Lower leg skin (tissue), 4 donors: ENCODE measurements around the gene ABCA7. TPM values are rescaled to one million over a fixed set of nuclear protein-coding genes. Genes with fewer than 3 reads are reported as not detected.

Experiments
- DNase-seq, 2 donors: peaks; one replicate each; pipeline ENCODE4 v3.0.0-alpha.2; 2019; ENCODE audit warnings: low spot score in 2 of 2
- H3K4me3 ChIP-seq: fragments of 200-600 bp; sonication (generic); 2 replicates; pipeline ENCODE4 v1.5.1; 2017; ENCODE audit warnings: mild to moderate bottlenecking, low read depth; ENCODE audit not compliant: poor library complexity, severe bottlenecking
- CTCF ChIP-seq, 3 donors: fragments of 450-650 bp; IDR thresholded peaks; one replicate each; pipeline ENCODE4 v1.5.1; 2016; ENCODE audit warnings: antibody characterized with exemption in 3 of 3, mild to moderate bottlenecking in 3 of 3, moderate library complexity in 2 of 3
- POLR2A ChIP-seq, 2 donors: fragments of 450-650 bp; IDR thresholded peaks; one replicate each; pipeline ENCODE4 v1.6.1; 2016 to 2017; ENCODE audit warnings: antibody characterized with exemption in 2 of 2, mild to moderate bottlenecking in 1 of 2, moderate library complexity in 1 of 2
- WGBS, 2 donors: methylation state at CpG; one replicate each; pipeline ENCODE4 v1.1.5; 2018; 5-methylcytosine and 5-hydroxymethylcytosine counted together
- intact Hi-C: fragments of 100-400 bp; cut with DNase I; formaldehyde crosslinking; loops from one replicate; pipeline ENCODE4 v1.15.0; 2023; ENCODE audit warnings: low total_unique reads
- total RNA-seq, 4 donors: library from RNA; depleted of rRNA; stranded (reverse); fragments of >200 nt; gene quantifications; one replicate each; pipeline ENCODE4 v1.1.0, GENCODE V29; 2016

ABCA7 gene
- total RNA-seq, 4 donors from 2014 or later: 30.3 to 39.8 (median 33.5) TPM

- no peak for DNase-seq
- H3K4me3 ChIP-seq: no peak overlapping the region
- TF ChIP-seq POLR2A (IDR thresholded peaks at IDR 0.05) (no peak), CTCF (IDR thresholded peaks at IDR 0.05) (no peak)
- WGBS, 2 donors: 93% methylated on average over 22 to 29 of the region's 32 CpGs
- intact Hi-C loops: no loop called here
Measured at GRCh38 chr19:1089126-1089771, 49.3 kb downstream of the ABCA7 start.

GRCh38 chr19:1089891-1090290 is 50.0 kb downstream of the ABCA7 start:
- intact Hi-C loops: no loop called here
- WGBS, 2 donors: 71 to 83% methylated on average over 10 to 18 of the region's 22 CpGs
- TF ChIP-seq POLR2A (IDR thresholded peaks at IDR 0.05) (no peak), CTCF (IDR thresholded peaks at IDR 0.05) (no peak)
- DNase-seq: no peak
- no peak overlapping the region for H3K4me3 ChIP-seq

- TF ChIP-seq CTCF (IDR thresholded peaks at IDR 0.05): no peak
- no peak for TF ChIP-seq POLR2A (IDR thresholded peaks at IDR 0.05)
- intact Hi-C loops: no loop called here
- DNase-seq: no peak
- H3K4me3 ChIP-seq: no peak overlapping the region
- 87 to 91% methylated on average over 34 to 37 of the region's 38 CpGs for WGBS, 2 donors
Measured at GRCh38 chr19:1090731-1091543, 51.0 kb downstream of the ABCA7 start.

- intact Hi-C loops: no loop called here
- no peak for DNase-seq
- TF ChIP-seq POLR2A (IDR thresholded peaks at IDR 0.05) (no peak), CTCF (IDR thresholded peaks at IDR 0.05) (no peak)
- no peak overlapping the region for H3K4me3 ChIP-seq
- 85 to 89% methylated on average over 21 to 23 of the region's 27 CpGs for WGBS, 2 donors
Measured at GRCh38 chr19:1091544-1092175, 51.8 kb downstream of the ABCA7 start.

- no peak for TF ChIP-seq POLR2A (IDR thresholded peaks at IDR 0.05)
- no peak for TF ChIP-seq CTCF (IDR thresholded peaks at IDR 0.05)
- intact Hi-C loops: no loop called here
- H3K4me3 ChIP-seq: no peak overlapping the region
- 86% methylated on average over 15 of the region's 15 CpGs for WGBS, 2 donors
- DNase-seq: no peak
Measured at GRCh38 chr19:1093330-1093729, 53.4 kb downstream of the ABCA7 start.
